DND-41 (cell line): ENCODE measurements around the gene LZTFL1.

Experiments
- CTCF ChIP-seq: IDR thresholded peaks from 2 replicates; pipeline ENCODE4 v1.5.1; 2012; ENCODE audit warnings: borderline replicate concordance, low read length, moderate library complexity, mild to moderate bottlenecking; ENCODE audit not compliant: poor library complexity, severe bottlenecking; ENCODE audit errors: extremely low read depth
- EZH2 ChIP-seq: IDR thresholded peaks from 3 replicates; pipeline ENCODE4 v1.6.1; 2012; ENCODE audit warnings: borderline replicate concordance, low read depth, mild to moderate bottlenecking, moderate library complexity, low read length, inconsistent platforms; ENCODE audit not compliant: severe bottlenecking

DNA sequence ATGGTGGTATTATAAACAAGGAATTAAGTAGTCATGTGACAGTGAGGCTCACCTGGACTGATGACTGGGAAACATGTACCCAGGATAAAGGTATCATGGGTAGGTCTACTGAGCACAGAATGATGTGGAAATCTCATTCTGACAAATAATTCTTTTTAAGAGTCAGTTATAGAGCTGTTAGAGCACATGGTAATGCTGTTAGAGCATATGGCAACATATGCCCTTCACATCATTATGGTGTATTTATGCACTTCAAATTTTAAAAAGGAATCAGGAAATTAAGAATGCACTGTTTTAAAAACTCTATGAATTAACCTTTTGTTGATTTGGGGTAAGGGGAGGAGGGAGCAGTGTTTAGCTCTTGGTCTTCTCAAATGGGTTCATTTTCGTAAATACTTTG, 47.3 kb downstream of the LZTFL1 start:
- TF ChIP-seq CTCF (no peak), EZH2 (no peak)
